Retina (tissue), 1 donor: ENCODE data around the gene KCNQ5.
"Not testable (repeated sequence)": the region's sequence is repeated elsewhere in the genome, so short reads cannot be mapped to it uniquely, and the experiment has no call there.

ENCODE experiments used
- DNase-seq: peaks from one replicate; pipeline ENCODE4 v3.0.0-alpha.2; 2016

KCNQ5 gene

DNA sequence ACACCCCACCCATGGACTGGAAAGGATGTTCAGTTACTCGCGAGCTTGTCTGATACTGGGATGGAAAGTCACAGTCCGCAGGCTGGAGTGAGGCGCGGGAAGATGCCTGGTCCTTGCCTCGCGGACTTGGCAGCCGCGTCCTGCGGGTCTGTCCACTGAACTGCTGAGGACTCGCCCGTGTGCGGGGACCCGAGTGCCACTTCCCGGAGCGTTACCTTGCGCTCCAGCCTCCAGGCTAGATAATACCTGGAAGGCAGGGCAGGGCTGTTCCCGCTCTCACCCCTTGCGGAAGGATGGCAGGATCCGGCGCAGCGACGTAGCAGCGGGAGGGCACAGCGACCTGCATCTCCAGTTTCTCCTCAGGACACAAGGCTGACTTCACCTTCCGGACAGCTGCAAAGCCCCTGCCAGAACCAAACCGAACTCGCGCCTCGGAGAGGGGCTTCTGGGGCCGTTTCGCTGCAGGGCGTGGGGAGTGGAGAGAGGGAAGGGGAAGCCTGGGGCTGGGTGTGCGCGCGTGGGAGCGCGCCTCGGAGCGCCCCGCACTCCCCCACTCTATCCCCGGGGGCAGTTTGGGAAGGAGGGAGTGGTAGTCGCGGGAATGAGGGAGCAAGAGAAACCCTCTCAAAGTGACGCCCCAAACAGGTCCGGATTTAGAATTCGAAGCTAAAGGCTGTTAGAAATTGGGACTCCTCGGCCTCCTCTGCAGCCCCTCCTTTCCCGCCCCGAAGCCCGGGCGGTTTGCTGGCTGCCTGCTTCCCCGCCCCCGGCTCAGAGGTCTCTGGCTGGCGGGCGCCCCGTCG, at the start of gene KCNQ5:
Gene KCNQ5 (plus strand): TSS at position 774 of the 803 bp plus-strand sequence.
- DNase-seq, result peak; percentile 77

GRCh38 chr6:72579865-72580264, 42.0 kb upstream of the KCNQ5 start:
- DNase-seq, result no peak

DNA sequence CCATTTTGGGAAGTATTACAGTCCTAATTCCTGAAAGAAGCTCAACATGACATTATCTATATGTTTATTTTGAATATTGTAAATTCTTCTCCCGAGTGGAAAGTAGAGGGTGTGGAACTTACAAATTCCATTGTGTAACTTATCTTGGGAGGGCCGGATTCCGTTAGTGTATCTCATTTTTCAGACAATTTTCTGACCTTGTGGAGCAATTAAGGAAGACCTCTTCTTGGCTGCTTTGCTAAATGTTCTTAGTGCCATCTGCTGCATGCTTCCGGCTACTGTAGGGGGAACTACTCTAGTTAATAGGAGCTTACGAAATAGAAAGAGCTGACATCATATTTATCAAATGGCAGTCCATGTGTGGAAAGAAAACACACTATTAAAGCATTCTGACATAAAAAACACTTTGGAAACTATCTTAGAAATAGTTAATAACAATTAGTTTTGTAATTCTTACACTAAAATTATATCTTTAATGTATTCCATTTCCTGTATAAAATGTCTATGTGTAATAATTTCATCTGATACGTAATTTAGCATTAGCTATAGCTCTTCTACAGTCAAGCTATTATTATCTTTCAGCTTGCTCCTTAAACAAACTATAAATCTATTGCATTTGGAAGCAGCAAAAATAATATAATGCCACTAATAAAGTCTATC, 41.5 kb upstream of the KCNQ5 start:
- peak; percentile 6 for DNase-seq

- not testable (repeated sequence) for DNase-seq
Measured at GRCh38 chr6:72580950-72581349, 40.9 kb upstream of the KCNQ5 start.

DNA sequence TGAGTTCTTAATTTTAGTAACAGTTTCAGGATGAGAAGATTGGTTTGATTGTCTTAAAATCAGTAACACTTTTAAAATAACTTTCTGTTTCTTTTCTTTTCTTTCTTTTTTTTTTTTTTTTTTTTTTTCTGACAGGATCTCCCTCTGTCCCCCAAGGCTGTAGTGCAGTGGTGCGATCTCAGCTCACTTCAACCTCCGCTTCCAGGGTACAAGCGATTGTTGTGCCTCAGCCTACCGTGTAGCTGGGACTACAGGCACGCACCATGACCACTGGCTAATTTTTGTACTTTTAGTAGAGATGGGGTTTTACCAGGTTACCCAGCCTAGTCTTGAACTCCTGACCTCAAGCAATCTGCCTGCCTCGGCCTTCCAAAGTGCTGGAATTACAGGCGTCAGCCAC, 33.7 kb upstream of the KCNQ5 start:
- DNase-seq, result no peak

- DNase-seq, result no peak
Measured at GRCh38 chr6:72589096-72589495, 32.8 kb upstream of the KCNQ5 start.

GRCh38 chr6:72595812-72596211, 26.1 kb upstream of the KCNQ5 start:
- no peak for DNase-seq

- DNase-seq, result no peak
Measured at GRCh38 chr6:72616406-72617015, 5.4 kb upstream of the KCNQ5 start.

- DNase-seq, result no peak
Measured at GRCh38 chr6:72617721-72618120, 4.1 kb upstream of the KCNQ5 start.

GRCh38 chr6:72619883-72620696, 1.8 kb upstream of the KCNQ5 start:
- peak; percentile 81 for DNase-seq

GRCh38 chr6:72620871-72621290, 983 bp upstream of the KCNQ5 start:
- DNase-seq, result peak; percentile 61

DNA sequence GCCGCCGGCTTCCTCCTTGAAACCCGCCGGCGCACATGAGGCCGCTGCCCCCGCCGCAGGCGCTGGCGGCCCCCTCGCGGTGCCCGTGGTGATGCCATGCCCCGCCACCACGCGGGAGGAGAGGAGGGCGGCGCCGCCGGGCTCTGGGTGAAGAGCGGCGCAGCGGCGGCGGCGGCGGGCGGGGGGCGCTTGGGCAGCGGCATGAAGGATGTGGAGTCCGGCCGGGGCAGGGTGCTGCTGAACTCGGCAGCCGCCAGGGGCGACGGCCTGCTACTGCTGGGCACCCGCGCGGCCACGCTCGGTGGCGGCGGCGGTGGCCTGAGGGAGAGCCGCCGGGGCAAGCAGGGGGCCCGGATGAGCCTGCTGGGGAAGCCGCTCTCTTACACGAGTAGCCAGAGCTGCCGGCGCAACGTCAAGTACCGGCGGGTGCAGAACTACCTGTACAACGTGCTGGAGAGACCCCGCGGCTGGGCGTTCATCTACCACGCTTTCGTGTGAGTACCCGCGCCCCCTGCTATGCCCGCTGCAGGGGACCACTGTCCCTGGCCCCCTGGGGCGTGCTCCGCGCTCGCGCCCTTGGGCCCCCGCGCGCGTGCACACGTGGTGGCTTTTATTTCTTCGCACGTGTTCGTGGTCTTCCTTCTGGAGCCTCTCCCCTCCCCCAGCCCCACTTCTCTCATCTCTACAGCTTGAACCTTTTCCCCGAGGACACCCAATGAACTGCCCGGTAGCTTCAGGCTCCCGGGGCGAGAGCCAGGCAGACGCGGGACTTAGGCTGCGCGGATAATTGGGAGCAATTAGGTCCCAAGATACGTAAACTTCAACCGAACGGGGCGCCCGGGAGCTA, 453 bp downstream of the KCNQ5 start:
- DNase-seq, result peak; percentile 80

GRCh38 chr6:72623808-72624207, 1.9 kb downstream of the KCNQ5 start:
- no peak for DNase-seq

GRCh38 chr6:72624557-72625160, 2.8 kb downstream of the KCNQ5 start:
- DNase-seq, result no peak

DNA sequence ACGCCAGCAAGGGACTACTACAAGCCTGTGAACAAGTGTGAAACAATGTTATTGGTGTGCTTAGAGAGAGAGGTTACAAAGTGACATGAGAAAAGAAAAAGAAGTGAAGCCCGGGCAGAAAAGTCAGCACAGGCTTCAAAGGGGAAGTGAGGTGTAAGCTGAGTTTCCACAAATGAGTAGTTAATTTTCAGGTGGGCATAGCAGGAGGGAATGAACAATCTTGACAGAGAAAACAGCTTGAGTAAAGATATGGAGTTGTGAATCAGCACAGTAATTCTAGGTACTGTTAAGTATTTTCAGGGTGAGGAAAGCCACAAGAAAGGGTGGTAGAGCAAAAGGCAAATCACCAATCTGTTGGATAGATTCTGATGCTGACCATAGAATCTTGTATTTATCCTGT, 4.3 kb downstream of the KCNQ5 start:
- DNase-seq, result no peak

GRCh38 chr6:72627539-72627938, 5.7 kb downstream of the KCNQ5 start:
- no peak for DNase-seq

DNA sequence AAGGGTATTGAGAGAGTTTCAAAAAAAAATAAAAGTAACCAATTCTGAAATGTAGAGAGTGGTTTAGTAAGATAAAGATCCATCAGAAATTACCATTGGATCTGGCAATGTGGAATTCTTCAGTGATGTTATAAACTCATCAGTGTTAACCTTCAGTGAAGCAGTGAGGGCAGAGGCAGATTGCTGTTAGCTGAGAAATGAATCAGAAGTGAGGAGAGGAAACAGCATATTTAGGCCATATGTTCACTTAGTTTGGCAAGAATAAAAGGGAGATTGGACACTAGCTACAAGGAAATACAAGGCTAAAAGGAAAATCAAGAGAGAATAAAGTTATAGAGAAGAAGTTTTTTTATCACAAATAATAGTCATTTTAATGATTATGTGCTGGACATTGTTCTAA, 9.6 kb downstream of the KCNQ5 start:
- no peak for DNase-seq

GRCh38 chr6:72635636-72636035, 13.8 kb downstream of the KCNQ5 start:
- DNase-seq, result no peak

GRCh38 chr6:72636215-72636614, 14.4 kb downstream of the KCNQ5 start:
- no peak for DNase-seq

- DNase-seq, result no peak
Measured at GRCh38 chr6:72636786-72637185, 14.9 kb downstream of the KCNQ5 start.

GRCh38 chr6:72639920-72640614, 18.2 kb downstream of the KCNQ5 start:
- no peak for DNase-seq
